Raji (cell line): ENCODE data around the gene THSD4.

ENCODE experiments used
- POLR2A ChIP-seq: IDR thresholded peaks from 2 replicates; pipeline ENCODE4 v1.6.1; 2011; ENCODE audit warnings: low read depth, low read length, control low read depth; ENCODE audit not compliant: insufficient read depth

Gene THSD4

DNA sequence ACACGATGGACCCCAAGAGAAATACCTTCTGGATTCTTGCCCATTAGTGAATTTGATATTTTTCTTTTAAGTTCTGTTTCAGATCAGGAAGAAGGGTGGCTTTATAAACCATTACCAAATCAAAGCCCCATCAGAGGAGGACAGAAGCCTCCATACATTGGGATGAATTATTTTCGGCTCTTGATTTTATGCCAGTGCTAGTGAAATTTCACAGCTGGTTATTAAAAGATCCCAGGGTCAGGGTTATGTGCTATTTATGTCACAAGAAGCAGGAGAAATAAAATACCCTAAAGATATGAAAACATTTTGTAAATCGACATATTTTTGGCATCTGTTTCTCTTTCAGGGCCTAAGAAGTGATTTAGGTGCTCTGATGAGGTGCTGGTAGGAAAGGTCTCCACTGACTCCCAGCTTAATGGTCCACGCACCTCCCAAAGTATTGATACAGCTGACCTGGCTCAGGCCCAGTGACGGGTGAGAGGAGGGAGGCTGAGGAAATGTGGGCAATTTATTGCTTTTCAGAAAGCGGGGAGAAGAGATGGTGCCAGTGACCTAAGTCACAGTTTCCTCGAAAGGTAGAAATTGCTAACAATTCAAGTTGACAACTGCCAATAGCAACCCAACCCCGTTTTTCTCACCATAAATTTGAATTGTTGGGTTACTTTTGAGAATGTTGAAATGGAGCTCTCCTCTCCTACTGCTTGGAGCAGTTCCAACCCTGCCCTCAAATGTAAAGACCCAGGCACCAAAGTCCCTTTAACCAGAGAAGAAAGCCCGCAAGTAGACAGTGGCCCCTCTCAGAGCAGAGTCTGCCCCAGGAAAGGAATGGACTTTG, 379.5 kb downstream of the THSD4 start:
- TF ChIP-seq POLR2A, result no peak

DNA sequence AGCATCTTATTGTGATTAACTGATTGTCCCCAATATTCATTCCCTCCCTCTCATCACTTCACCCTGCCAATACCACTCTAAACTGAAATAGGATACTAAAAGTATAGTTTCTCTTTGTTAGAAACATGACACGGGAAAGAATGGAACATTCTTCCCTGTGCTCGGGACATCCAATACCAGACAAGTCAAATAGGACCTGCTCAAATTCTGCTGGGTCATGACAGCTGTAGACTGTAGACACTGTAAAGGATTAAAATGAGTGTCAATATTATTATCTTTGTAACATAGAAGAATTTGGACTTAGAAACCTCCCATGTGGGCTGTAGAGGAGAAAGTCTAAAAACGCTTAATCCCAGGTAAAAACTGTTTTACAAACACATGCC, 380.1 kb downstream of the THSD4 start:
- TF ChIP-seq POLR2A, result no peak

DNA sequence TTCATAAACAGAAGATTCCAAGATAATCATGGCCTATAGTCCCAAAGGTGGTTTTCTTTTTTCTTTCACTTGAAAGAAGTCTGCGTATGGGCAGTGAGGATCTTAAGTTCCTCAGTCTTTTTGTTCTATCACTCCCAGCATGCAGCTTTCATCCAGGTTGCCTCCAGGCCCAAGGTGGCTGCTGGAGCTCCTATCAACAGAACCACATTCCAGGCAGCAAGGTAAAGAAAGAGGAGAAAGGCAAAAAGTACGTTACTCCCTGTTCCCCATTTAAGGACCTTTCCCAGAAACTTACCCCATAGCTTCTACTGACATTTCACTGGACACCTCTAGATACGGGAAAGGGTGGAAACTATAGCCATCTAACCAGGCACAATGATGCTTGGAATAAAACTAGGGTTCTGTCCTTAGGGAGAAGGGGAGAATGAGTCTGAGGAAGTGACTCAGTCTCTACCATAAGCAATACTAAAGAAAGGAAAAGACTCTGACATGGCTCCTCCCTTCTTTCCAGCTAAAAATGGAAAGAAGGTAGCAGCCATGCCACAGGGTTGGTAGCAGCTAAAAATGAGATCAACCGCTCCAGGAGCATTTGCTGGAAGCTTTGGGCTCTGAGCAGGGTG, 381.2 kb downstream of the THSD4 start:
- TF ChIP-seq POLR2A, result no peak

DNA sequence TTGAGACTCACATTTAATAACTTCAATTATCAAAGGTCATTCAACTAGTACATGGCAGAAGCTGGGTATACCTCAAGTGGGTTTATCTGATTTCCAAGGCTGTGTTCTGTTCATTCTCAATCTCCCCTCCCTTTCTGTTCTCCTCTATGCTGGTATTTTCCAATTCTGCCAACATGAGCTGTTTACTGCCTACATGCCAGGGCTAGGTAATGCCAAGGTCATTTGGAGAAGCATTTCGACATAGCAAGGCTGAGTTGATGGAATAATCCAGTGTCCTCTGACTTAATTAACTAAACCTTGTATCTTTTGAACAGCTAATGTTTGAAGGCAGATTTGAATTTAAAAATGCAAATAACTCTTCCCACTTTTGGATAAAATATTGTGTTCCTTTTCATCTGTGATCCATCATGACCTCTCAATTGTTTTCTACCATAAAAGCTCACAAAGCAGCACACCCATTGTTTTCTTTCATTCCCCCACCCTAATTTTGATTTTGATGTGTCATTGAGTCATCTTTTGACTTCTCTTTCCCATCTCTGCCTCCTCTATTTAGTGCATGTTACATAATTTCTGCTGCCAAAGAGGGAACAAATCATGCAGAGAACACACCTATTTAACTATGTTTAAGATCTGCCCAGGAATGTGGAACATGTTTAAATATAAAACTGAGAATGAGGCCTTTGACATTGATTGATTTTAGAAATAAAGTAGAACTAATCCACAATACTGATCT, 386.2 kb downstream of the THSD4 start:
- TF ChIP-seq POLR2A, result no peak

DNA sequence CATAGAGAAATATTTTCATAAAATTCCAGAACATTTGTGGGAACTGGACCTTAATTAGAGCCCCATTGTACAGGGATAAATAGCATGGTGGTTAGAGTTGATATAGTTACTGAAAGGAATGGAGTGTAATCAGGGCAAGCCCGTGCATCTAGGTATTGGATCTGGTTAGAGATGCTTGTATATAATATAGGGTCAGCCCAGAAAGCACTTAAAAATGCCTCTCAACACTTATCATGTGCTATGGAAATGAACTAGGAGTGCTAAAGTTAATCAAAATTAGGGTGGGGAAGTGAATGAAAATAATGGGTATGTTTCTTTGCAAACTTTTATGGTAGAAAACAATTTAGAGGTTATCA, 386.8 kb downstream of the THSD4 start:
- TF ChIP-seq POLR2A, result no peak

DNA sequence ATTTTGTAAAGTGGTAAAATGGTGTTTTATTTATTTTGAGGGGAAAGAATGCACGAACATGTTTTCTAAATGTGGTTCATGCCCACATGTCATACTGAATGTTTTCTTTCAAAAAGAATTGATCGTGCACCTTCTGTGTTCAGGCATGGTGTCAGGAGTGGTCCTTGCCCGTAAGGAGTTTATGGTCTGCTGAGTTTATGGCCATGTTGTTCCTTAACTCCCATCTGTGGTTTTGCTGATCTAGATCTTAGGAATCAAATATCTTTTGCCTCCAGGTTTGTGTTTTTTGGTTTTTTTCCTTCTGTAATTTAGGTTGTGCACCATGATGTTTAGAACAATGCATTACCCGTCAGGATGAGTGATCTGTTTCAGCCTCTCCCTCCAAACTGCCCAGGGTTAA, 390.7 kb downstream of the THSD4 start:
- no peak for TF ChIP-seq POLR2A

DNA sequence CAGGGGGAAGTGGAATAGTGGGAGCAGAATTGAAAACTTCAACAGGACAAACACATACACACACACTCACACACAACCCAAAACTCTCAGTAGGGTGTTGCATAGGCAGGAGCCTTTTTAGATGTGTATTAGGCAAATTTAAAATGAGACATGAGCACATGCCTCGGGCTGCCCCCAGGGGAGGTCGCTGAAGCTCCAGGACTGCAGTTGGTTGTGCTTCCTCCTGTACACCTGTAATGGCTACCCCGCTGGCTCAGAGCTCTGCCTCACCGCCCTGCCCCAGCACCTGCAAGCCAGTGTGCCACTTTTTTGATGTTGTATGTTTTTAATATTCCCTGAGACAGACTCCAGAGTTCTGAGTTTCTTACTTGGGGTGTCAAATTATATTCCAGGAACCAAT, 391.7 kb downstream of the THSD4 start:
- no peak for TF ChIP-seq POLR2A

DNA sequence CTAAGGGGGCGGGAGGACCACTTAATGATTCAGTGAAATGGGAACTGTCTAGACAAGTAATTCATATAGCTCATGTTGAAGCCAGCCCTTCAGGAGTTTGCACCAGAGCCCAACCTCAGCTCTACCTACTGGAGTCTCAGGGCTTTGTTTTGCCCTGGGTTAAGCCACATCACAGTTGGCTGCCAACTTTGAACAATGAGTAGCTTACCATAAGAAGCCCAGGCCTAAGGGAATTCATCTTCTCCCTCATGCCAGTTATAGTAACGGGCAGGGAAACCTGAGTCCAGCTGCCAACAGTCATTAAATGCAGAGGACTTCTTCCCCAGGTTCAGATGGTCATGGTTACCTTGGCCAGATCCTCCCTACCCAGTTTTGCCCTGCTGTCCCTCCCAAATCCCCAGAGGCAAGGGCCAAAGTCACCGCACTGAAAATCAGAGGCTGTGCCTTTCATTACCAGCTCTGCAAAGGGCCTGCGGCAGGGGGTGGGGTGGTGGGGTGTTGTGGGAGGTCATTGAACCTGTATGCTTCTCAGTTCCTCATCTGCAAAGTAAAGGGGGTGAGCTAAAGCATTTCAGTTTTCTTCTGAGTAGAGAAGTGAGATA, 392.9 kb downstream of the THSD4 start:
- TF ChIP-seq POLR2A, result no peak

DNA sequence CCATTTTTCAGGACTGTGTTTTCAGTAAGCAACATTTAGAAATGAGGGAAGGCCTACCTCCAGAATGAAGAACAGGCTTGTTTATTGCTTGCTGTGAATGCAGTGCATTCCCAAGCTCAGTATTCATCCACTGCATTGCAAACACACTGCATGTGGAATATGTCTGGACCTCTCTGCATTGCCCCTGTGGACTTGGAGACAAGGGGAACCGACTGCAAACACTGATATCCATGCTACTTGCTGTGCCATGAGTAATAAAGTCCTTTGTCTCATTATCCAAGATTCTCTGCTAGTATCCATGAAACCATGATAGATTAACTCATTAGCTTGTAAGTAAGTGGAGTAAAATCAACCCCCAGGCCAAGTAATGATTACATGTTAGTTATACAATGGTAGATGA, 393.9 kb downstream of the THSD4 start:
- no peak for TF ChIP-seq POLR2A

DNA sequence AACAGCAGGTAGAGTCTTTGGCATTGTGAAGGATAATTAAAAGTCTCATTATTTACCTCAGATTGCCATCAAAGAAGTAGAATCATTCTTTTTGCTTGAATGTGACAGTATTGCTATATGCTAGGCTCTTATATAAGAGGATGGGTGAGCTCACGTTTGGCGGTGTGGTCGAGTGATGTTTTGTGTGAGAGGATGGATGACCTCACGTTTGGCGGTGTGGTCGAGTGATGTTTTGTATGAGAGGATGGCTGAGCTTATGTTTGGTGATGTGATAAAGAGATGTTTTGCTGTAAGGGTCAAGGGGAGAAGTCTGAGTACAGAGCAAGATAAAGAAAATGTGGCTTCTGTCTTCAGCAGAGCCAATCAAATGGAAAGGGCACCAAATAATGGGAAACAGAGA, 395.5 kb downstream of the THSD4 start:
- TF ChIP-seq POLR2A, result no peak

DNA sequence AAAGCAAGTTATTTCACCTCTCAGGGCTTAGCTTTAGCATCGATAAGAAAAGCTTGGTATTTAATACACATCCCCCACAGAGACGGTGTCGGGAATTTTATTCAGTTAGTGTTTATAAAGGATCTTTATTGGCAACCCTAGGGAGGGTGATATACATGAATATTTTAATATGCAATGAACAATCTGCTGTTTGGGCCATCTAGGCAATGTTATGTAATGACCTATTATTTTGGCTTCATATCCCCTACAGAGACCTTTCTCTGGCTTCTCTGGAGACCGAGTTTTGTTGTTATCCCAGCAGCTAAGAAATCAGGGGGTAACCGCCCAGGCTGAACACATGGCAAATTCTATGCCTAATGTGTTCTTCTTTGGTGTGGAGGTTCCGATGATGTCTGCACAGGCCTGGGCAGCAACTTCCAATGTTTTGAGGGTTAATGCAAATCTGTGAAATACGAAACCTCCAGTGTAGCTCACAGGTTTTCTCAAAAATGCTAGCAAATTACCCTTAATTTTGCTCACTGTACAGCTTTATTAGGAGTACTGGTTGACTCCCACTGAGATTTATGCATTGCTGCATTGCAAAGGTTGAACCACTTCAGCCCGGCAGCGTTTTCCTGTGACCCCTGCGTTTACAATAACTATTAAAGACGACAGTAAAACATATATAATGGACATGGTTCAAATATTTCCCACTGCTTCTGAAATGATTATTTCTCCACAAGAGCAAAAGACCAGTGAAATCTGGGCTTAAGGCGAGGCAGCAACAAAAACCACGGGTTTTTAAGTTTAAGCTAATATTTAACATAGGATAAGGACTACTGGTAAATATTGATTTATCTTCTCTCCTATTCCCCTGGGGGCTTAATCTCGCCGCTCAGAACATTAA, 396.8 kb downstream of the THSD4 start:
- no peak for TF ChIP-seq POLR2A

DNA sequence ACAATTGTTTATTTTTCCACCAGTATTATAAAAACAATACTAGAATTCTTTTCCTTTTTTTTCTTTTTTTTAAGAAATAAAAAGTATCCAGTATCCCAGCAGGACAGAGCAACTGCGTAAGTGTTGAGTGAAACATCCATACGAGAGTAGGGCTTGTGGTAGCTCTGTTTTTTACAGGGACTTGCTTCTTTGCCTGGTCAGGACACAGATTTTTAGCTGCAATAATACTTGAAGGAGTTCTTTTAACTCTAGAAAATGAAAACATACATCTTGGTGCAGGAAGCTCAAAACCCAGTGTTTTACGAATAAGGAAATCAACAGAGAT, 397.4 kb downstream of the THSD4 start:
- no peak for TF ChIP-seq POLR2A

DNA sequence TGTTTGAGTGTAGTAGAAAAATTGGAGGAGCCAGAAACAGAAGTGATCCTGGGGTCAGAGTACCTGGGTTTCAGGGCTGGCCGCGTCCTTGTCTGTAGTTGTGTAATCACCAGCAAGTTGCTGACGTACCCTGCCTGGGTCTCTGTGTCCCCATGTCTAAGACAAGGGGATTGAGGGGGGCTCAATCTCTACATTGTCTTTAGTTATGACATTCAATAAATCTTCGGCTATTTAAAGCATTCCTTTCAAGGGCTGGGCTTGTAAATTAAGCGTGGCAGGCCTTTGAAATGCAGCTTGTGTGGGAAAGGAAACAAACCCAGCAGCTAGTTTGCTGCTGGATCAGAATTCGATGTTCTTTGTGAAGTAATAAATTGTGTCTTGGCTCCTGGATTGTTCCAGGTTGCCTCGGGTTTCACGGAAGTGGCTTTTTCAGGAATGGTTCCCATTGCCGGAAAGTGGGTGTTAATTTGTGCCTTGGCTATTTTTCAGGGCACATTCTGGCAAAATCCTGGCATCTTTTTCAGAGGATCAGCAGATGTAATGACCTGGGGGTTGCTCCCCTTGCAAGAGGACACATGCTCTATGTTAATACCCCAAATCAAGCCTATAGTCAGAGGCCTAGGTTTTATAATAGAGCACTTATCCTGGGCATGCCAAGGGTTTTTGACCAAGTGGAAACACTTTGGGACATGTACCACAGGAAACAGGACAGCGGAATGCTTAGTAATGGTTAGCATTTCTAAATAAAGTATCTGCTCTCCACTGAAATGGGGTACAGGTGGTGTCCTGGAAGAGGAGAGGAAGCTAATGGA, 400.3 kb downstream of the THSD4 start:
- TF ChIP-seq POLR2A, result no peak

DNA sequence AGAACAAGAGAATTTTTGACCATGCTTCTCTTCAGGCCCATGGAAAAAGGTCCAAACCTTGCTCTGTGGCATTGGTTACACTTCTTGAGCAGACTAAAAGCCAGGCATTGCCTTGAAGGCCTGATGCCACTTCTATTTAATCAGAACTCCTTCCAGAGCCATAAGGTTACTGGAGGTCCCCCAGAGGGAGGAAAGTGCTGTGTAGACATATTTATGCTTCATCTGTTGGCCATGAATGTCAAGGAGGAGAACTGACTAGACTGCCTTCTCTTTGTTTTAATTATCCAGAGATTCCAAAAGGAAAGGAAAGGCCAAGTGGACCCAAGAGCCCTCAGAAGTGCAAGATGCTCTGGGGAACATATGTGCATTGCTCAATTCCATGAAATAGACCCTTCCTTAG, 402.5 kb downstream of the THSD4 start:
- no peak for TF ChIP-seq POLR2A
